Lower lobe of right lung (tissue), 2 donors: ENCODE results near the gene HSPA8. TPM values are rescaled to one million over a fixed set of nuclear protein-coding genes. Genes with fewer than 3 reads are reported as not detected.

Experiments used
- ATAC-seq, 2 donors: fragments of 200-7000 bp; cut with Tn5 transposase; one replicate each; pipeline ENCODE4 v1.9.1; 2020 to 2022; ENCODE audit warnings: mild to moderate bottlenecking in 2 of 2, moderate library complexity in 2 of 2
- DNase-seq: peaks from one replicate; pipeline ENCODE4 v3.0.0-alpha.2; 2020
- H3K27ac ChIP-seq: fragments of 200-600 bp; one replicate; pipeline ENCODE4 v1.8.0; 2022
- H3K27me3 ChIP-seq: fragments of 200-600 bp; one replicate; pipeline ENCODE4 v1.8.0; 2022; ENCODE audit warnings: low read depth
- H3K36me3 ChIP-seq: fragments of 200-600 bp; one replicate; pipeline ENCODE4 v1.8.0; 2022; ENCODE audit warnings: mild to moderate bottlenecking
- H3K4me1 ChIP-seq: fragments of 200-600 bp; one replicate; pipeline ENCODE4 v1.8.0; 2022
- H3K4me3 ChIP-seq: fragments of 200-600 bp; one replicate; pipeline ENCODE4 v1.8.0; 2022; ENCODE audit warnings: mild to moderate bottlenecking
- H3K9me3 ChIP-seq: fragments of 200-600 bp; one replicate; pipeline ENCODE4 v1.8.0; 2022
- intact Hi-C: fragments of 100-400 bp; cut with DNase I; formaldehyde crosslinking; loops from one replicate; pipeline ENCODE4 v1.11.0; 2022
- total RNA-seq: library from RNA; stranded (reverse); fragmentation: NEBNext Ultra II Directional; extraction: Animal tissue kit (Norgen Biotek cat#: 25700); gene quantifications from one replicate; pipeline ENCODE4 v1.2.1, GENCODE V29; 2021
- TF ChIP-seq, protein P1 (sequence below): fragments of 200-600 bp; IDR thresholded peaks from one replicate; pipeline ENCODE4 v1.8.0; 2022; ENCODE audit warnings: antibody characterized with exemption, mild to moderate bottlenecking
- donor health status: DM: no; HTN: yes; CAD: no; lungs with severe emphysema.

The HSPA8 gene
- total RNA-seq, 1 donor from 2014 or later, result 1,001 TPM

GRCh38 chr11:123047266-123047946 is 14.5 kb downstream of the HSPA8 start:
- intact Hi-C loops, result no loop called here
- DNase-seq (no peak), ATAC-seq (no peak)
- H3K4me3 ChIP-seq, result no peak overlapping the region
- no peaks in the 10 kb centered on the region for H3K27me3 ChIP-seq
- TF ChIP-seq, protein P1, sequence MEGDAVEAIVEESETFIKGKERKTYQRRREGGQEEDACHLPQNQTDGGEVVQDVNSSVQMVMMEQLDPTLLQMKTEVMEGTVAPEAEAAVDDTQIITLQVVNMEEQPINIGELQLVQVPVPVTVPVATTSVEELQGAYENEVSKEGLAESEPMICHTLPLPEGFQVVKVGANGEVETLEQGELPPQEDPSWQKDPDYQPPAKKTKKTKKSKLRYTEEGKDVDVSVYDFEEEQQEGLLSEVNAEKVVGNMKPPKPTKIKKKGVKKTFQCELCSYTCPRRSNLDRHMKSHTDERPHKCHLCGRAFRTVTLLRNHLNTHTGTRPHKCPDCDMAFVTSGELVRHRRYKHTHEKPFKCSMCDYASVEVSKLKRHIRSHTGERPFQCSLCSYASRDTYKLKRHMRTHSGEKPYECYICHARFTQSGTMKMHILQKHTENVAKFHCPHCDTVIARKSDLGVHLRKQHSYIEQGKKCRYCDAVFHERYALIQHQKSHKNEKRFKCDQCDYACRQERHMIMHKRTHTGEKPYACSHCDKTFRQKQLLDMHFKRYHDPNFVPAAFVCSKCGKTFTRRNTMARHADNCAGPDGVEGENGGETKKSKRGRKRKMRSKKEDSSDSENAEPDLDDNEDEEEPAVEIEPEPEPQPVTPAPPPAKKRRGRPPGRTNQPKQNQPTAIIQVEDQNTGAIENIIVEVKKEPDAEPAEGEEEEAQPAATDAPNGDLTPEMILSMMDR, result no peak
- no peak overlapping the region for H3K27ac ChIP-seq
- H3K36me3 ChIP-seq, result peaks cover 3% of the 10 kb centered on the region
- no peaks in the 10 kb centered on the region for H3K9me3 ChIP-seq
- H3K4me1 ChIP-seq, result no peaks in the 10 kb centered on the region

- TF ChIP-seq, protein P1, result no peak
- no peak overlapping the region for H3K4me3 ChIP-seq
- no peak overlapping the region for H3K27ac ChIP-seq
- ATAC-seq, result no peak
- H3K4me1 ChIP-seq, result no peaks in the 10 kb centered on the region
- H3K9me3 ChIP-seq, result no peaks in the 10 kb centered on the region
- intact Hi-C loops, result no loop called here
- no peak for DNase-seq
- no peaks in the 10 kb centered on the region for H3K36me3 ChIP-seq
- no peaks in the 10 kb centered on the region for H3K27me3 ChIP-seq
Observed at GRCh38 chr11:123046473-123047259, 15.3 kb downstream of the HSPA8 start.

GRCh38 chr11:123045101-123045500 is 16.8 kb downstream of the HSPA8 start:
- DNase-seq (no peak), ATAC-seq (no peak)
- no peaks in the 10 kb centered on the region for H3K27me3 ChIP-seq
- intact Hi-C loops, result no loop called here
- H3K4me1 ChIP-seq, result no peaks in the 10 kb centered on the region
- no peak overlapping the region for H3K4me3 ChIP-seq
- no peaks in the 10 kb centered on the region for H3K36me3 ChIP-seq
- H3K9me3 ChIP-seq, result no peaks in the 10 kb centered on the region
- no peak overlapping the region for H3K27ac ChIP-seq
- TF ChIP-seq, protein P1, result no peak

- no peak for ATAC-seq
Observed at GRCh38 chr11:123041185-123041584, 20.8 kb downstream of the HSPA8 start.

DNA sequence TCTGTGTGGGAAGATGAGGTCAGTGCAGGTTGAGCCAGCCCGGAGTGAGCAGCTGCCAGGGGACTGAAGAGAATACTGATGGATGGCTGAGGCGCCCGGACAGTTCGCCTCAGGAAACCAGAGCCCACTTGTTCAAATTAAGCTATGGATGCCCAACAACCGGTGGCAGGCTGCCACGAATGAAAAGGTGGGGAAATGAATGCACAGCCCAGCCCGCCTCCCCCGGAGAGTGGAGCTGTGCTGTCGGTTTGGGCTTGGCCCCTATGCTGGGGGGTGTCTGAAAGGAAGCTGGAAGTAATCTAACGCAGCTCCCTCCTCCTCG is 21.9 kb downstream of the HSPA8 start:
- Histone ChIP-seq H3K27ac (no peak overlapping the region), H3K4me1 (no peaks in the 10 kb centered on the region), H3K36me3 (no peaks in the 10 kb centered on the region), H3K9me3 (no peaks in the 10 kb centered on the region), H3K4me3 (no peak overlapping the region), H3K27me3 (no peaks in the 10 kb centered on the region)
- DNase-seq (no peak), ATAC-seq (no peak)
- TF ChIP-seq, protein P1, result no peak
- intact Hi-C loops, result no loop called here

More at GRCh38 chr11:123041185-123041584, 20.8 kb downstream of the HSPA8 start:
- intact Hi-C loops, result no loop called here
- H3K9me3 ChIP-seq, result no peaks in the 10 kb centered on the region
- no peaks in the 10 kb centered on the region for H3K36me3 ChIP-seq
- H3K27me3 ChIP-seq, result no peaks in the 10 kb centered on the region
- no peak overlapping the region for H3K27ac ChIP-seq
- H3K4me1 ChIP-seq, result no peaks in the 10 kb centered on the region
- TF ChIP-seq, protein P1, result no peak
- DNase-seq, result no peak
- H3K4me3 ChIP-seq, result no peak overlapping the region
